GM19240 (cell line): Measurements from ENCODE around the gene HES7.
"Not testable (repeated sequence)": the region's sequence is repeated elsewhere in the genome, so short reads cannot be mapped to it uniquely, and the experiment has no call there.

Experiments used
- DNase-seq: peaks from one replicate; pipeline ENCODE4 v3.0.0; 2011; ENCODE audit warnings: low spot score; ENCODE audit not compliant: insufficient read length

Gene HES7

GRCh38 chr17:8123695-8124349 lies at the start of gene HES7:
Gene HES7 (minus strand): TSS chr17:8124106. CDS start chr17:8124084, 22 bp downstream.
- DNase-seq = no peak

GRCh38 chr17:8173056-8173870 lies 49.4 kb upstream of the HES7 start:
- no peak for DNase-seq

- DNase-seq = not testable (repeated sequence)
Observed at GRCh38 chr17:8170186-8170585, 46.3 kb upstream of the HES7 start.

- no peak for DNase-seq
Observed at GRCh38 chr17:8167526-8167925, 43.6 kb upstream of the HES7 start.

GRCh38 chr17:8166731-8167130 lies 42.8 kb upstream of the HES7 start:
- DNase-seq = no peak

- no peak for DNase-seq
Observed at GRCh38 chr17:8164815-8165131, 40.9 kb upstream of the HES7 start.

GRCh38 chr17:8163978-8164814 lies 40.3 kb upstream of the HES7 start:
- DNase-seq = no peak

- no peak for DNase-seq
Observed at GRCh38 chr17:8162997-8163977, 39.4 kb upstream of the HES7 start.

GRCh38 chr17:8162233-8162996 lies 38.5 kb upstream of the HES7 start, which contains the start of gene VAMP2:
Gene VAMP2 (minus strand): TSS chr17:8162948. CDS start chr17:8162879, 69 bp downstream.
- DNase-seq = no peak

GRCh38 chr17:8161289-8162232 lies 37.7 kb upstream of the HES7 start:
- no peak for DNase-seq

- DNase-seq = no peak
Observed at GRCh38 chr17:8160741-8161221, 36.9 kb upstream of the HES7 start.

GRCh38 chr17:8160224-8160577 lies 36.3 kb upstream of the HES7 start:
- DNase-seq = no peak

GRCh38 chr17:8159459-8160223 lies 35.7 kb upstream of the HES7 start:
- no peak for DNase-seq

GRCh38 chr17:8159032-8159400 lies 35.1 kb upstream of the HES7 start:
- DNase-seq = no peak

GRCh38 chr17:8158267-8159031 lies 34.5 kb upstream of the HES7 start:
- DNase-seq = peak; percentile 86

GRCh38 chr17:8156246-8156992 lies 32.5 kb upstream of the HES7 start:
- DNase-seq = peak; percentile 95

- no peak for DNase-seq
Observed at GRCh38 chr17:8155996-8156245, 32.0 kb upstream of the HES7 start.
